CD4-positive, alpha-beta T cell treated with Interleukin-10 for 1 hour (primary cell): Measurements from ENCODE around the gene SLC39A1.
"Not testable (repeated sequence)": the region's sequence is repeated elsewhere in the genome, so short reads cannot be mapped to it uniquely, and the experiment has no call there.

Source experiments
- DNase-seq: peaks from one replicate; pipeline ENCODE4 v3.0.0-alpha.2; 2020

SLC39A1 gene, protein sequence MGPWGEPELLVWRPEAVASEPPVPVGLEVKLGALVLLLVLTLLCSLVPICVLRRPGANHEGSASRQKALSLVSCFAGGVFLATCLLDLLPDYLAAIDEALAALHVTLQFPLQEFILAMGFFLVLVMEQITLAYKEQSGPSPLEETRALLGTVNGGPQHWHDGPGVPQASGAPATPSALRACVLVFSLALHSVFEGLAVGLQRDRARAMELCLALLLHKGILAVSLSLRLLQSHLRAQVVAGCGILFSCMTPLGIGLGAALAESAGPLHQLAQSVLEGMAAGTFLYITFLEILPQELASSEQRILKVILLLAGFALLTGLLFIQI

DNA sequence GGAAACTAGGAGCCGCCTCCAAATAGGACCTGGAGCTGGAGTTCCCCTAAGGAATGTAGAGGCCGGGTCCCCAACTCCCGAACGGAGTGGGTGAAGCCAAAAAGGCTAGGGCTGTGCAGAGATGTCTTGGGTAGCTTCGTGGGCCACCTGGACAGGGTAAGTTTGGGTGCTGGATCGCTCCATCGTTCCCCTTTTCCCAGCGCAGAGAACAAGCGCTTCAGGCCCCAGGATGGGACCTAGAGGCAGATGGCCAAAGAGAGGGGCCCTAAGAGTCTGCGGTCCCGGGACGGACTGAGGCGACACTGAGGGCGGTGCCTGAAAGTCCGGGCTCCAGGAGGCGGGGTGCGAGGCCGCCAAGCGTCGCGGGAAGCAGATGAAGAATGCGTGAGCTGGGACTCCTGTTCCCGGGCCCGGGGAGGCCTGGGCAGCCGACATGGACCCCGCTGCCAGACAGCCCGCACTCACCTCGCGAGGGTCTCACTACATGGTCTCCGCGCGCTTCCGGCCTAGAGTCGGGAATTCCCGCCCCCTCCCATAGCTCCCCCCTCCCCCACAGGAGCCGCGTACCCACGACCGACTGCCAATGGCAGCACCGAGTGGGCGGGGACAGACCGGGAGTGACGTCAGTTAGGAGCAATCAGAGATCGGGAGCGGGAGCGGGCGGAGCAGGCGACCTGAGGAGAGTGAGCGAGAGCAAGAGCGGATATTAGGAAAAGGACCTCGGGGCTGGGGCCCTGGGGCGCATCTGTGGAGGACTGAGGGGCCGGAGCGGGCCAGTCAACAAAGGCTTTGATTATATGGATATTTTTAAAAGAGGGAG, at the start of gene SLC39A1:
TSS of gene SLC39A1 (minus strand) at position 508 of the 820 bp plus-strand sequence. CDS start 822 bp downstream, outside the sequence.
- peak; percentile 94 for DNase-seq

- DNase-seq: not testable (repeated sequence)
Measured at GRCh38 chr1:154012543-154012942, 49.2 kb upstream of the SLC39A1 start.

GRCh38 chr1:154012129-154012528, 48.8 kb upstream of the SLC39A1 start:
- no peak for DNase-seq

GRCh38 chr1:154006136-154006535, 42.8 kb upstream of the SLC39A1 start:
- no peak for DNase-seq

GRCh38 chr1:154000420-154000819, 37.1 kb upstream of the SLC39A1 start:
- no peak for DNase-seq

GRCh38 chr1:153996882-153997281, 33.5 kb upstream of the SLC39A1 start:
- not testable (repeated sequence) for DNase-seq

DNA sequence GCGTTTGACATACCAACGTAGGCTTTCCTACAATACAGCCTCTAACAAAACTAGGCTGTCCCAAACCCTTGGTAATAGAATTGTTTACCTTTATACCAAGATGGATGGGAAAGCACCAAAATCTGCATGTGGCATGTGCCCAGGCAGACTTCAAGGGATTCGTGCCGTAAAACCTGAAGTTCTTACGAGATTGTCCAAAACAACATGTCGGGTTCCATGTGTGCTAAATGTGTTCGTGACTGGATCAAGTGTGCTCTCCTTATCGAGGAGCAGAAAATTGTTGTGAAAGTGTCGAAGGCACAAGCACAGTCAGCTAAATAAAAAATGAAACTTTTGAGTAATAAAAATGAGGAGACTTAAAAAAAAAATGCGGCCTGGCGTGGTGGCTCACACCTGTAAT, 32.3 kb upstream of the SLC39A1 start:
- no peak for DNase-seq

GRCh38 chr1:153995202-153995601, 31.9 kb upstream of the SLC39A1 start:
- DNase-seq: no peak

DNA sequence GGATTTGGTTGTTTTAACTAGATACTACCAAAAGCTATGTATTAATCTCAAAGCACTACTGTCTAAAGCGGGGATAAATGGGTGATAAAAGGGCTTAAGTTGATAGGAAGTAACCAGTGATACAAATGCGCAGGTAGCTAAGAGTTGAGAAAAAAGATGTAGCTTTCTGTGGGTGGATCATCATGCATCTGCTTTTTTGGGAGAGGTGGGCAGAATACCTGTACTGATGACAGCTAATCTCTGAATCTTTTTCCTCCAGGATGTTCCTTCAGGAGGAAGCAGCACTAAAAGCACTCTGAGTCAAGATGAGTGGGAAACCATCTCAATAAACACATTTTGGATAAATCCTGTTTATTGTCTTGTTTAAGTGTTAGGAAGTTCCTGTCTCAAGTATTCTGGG, 28.5 kb upstream of the SLC39A1 start:
- no peak for DNase-seq

- DNase-seq: no peak
Measured at GRCh38 chr1:153991151-153991630, 27.9 kb upstream of the SLC39A1 start.

GRCh38 chr1:153990468-153991150, 27.3 kb upstream of the SLC39A1 start, which contains the start of gene RPS27:
Gene RPS27, plus strand, starts transcription at chr1:153990762. Its CDS starts 35 bp downstream, at chr1:153990797.
- DNase-seq: peak; percentile 96

DNA sequence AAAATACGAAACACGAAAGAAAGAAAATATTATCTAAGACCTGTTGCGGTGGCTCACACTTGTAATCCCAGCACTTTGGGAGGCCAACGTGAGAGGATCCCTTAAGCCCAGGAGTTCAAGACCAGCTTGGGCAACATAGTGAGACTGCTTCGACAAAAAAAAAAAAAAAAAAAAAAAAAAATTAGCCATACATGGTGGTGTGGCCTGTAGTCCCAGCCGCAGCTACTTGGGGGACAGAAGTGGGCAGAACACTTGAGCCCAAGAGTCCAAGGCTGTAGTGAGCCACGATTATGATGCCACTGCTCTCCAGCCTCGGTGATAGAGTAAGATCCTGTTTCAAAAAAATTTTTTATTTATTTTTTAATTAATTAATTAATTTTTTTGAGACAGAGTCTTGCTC, 24.3 kb upstream of the SLC39A1 start:
- no peak for DNase-seq

- DNase-seq: no peak
Measured at GRCh38 chr1:153985941-153986761, 22.8 kb upstream of the SLC39A1 start, which contains the start of gene RAB13. Gene RAB13, minus strand, starts transcription at chr1:153986339. Its CDS starts 103 bp downstream, at chr1:153986236.

DNA sequence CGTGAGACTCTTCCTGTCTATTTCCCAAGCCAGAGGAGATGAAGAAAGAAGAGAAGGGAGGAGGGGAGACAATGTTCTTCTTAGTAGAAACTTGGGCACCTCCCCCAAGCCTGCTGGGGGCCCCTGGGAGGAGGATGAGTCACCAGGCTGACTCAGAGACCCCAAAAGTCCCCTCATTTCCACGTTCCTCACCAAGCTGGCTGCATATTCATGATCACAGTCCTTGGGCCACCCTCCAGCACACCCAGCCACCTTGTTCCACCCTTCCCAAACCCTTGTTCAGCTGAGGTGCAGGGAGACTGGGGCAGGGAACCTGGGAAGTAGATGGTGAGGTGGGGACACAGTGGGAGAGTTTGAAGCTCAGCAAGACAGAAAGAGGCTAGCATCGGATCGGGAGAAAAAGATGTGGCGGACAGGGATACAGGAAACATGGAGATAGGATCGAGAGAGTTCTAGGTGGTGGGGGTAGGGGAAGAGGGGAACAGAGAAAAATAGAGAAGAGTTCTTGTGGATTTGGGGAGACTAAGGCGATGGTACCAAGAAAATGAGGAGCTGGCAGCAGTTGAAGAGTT, 22.1 kb upstream of the SLC39A1 start:
- DNase-seq: no peak

DNA sequence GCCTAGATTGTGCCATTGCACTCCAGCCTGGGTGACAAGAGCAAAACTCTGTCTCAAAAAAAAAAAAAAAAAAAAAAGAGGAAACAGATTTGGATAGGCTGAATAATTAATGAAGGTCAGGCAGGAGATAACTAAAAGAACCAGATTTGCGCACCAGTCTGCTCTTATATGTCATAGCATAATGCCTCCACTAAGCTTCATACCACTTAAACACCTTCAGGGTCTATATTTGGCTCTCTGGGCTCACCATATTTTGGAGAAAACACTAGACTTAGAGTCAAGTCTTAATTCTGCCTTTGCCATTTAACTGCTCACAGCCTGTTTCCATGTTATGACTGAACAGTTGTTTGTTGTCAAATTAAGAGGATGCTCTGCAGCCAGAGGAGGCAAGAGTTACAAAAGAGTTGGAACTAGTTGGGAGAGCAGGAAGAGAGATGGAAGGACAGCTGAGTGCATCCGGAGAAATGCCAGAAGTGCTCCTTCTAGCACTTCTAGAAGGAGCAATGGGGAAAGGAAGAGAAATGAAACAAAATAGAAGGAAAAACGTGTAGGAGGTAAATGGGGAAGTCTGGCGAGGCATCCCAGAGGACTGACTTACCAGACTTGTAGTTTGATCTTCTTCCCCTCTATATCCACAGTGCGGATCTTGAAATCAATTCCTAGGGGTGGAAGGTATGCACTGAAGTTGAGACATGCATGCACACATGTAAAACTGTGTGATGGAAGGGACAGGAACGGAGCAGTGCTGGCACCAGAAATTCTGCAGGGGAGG, 21.0 kb upstream of the SLC39A1 start:
- DNase-seq: no peak

- not testable (repeated sequence) for DNase-seq
Measured at GRCh38 chr1:153981735-153982134, 18.4 kb upstream of the SLC39A1 start.

DNA sequence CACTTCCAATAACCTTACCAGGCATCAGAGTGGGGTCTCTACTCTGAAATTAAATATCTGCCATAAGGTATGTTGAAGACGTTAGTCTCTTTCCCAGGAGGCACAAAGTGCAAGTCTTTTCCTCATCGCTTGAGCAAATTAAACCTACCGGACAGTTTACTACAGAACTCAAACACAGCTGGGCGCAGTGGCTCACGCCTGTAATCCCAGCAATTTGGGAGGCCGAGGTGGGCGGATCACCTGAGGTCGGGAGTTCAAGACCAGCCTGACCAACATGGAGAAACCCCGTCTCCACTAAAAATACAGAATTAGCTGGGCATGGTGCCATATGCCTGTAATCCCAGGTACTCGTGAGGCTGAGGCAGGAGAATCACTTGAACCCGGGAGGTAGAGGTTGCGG, 15.8 kb upstream of the SLC39A1 start:
- DNase-seq: not testable (repeated sequence)

DNA sequence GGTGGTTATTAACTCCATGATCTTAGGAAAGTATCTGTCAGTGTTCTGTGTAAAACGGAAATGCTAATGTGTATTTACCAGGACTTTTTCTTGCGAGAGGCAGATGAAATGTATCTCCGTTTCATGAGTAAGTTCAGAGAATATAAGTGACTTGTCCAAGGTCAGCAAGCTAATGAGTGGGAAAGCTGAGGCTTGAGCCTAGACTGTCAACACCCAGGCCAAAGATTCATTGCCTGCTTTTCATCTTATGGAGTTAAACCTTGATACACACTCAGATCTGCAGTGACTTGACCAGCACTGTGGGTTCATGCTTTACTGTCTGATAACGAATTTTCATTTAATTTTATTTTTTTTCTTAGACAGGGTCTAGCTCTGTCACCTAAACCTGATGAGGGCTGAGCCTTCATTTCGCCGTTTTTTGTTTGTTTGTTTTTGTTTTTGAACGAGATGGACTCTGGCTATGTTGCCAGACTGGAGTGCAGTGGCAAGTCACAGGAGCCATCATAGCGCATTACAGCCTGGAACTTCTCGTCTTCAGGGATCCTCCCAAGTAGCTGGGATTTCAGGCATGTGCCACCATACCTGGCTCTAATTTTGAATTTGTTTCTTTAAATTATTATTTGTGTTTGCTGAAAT, 15.1 kb upstream of the SLC39A1 start:
- no peak for DNase-seq

GRCh38 chr1:153977250-153978240, 14.2 kb upstream of the SLC39A1 start, which contains the start of gene JTB:
Gene JTB, minus strand, starts transcription at chr1:153977674. Its CDS starts 422 bp downstream, at chr1:153977252.
- peak; percentile 87 for DNase-seq
